Neuronal stem cell (in vitro differentiated cells): ENCODE measurements around the gene TIAM2.

ENCODE experiments used
- DNase-seq: peaks from one replicate; pipeline ENCODE4 v3.0.0-alpha.2; 2013; ENCODE audit warnings: low spot score
- H2AFZ ChIP-seq: one replicate; pipeline ENCODE4 v1.6.1; 2013; ENCODE audit warnings: mild to moderate bottlenecking, low read length, inconsistent platforms
- H2AK5ac ChIP-seq: 2 replicates; pipeline ENCODE4 v1.6.1; 2013; ENCODE audit warnings: low read depth, mild to moderate bottlenecking, inconsistent platforms, low read length, moderate library complexity, mixed read lengths
- H2BK120ac ChIP-seq: 2 replicates; pipeline ENCODE4 v1.6.1; 2013; ENCODE audit warnings: low read depth, mild to moderate bottlenecking, inconsistent platforms, low read length, moderate library complexity, mixed read lengths
- H2BK12ac ChIP-seq: one replicate; pipeline ENCODE4 v1.6.1; 2013; ENCODE audit warnings: low read length, inconsistent platforms
- H2BK15ac ChIP-seq: 2 replicates; pipeline ENCODE4 v1.6.1; 2013; ENCODE audit warnings: mild to moderate bottlenecking, low read length, inconsistent platforms, mixed read lengths
- H2BK5ac ChIP-seq: one replicate; pipeline ENCODE4 v1.6.1; 2013; ENCODE audit warnings: inconsistent platforms, mild to moderate bottlenecking, low read length, moderate library complexity
- H3K14ac ChIP-seq: one replicate; pipeline ENCODE4 v1.6.1; 2013; ENCODE audit warnings: low read length, inconsistent platforms
- H3K18ac ChIP-seq: 2 replicates; pipeline ENCODE4 v1.6.1; 2013; ENCODE audit warnings: low read length, inconsistent platforms
- H3K23ac ChIP-seq: 2 replicates; pipeline ENCODE4 v1.6.1; 2013; ENCODE audit warnings: low read depth, mild to moderate bottlenecking, mixed read lengths, low read length, inconsistent platforms; ENCODE audit not compliant: poor library complexity
- H3K27ac ChIP-seq: replicated peaks from 3 replicates; pipeline ENCODE4 v1.5.1; 2013; ENCODE audit warnings: low read length, inconsistent platforms
- H3K27me3 ChIP-seq, 3 experiments: 2 replicates each; pipeline ENCODE4 v1.6.1; 2013; ENCODE audit warnings: low read length in 3 of 3, mild to moderate bottlenecking in 2 of 3, inconsistent platforms in 1 of 3, low read depth in 1 of 3, mixed read lengths in 1 of 3, moderate library complexity in 1 of 3; ENCODE audit not compliant: control insufficient read depth in 3 of 3, insufficient read depth in 3 of 3
- H3K36me3 ChIP-seq, 2 donors: replicated peaks in 1 of 2; 2 replicates each; pipeline ENCODE4 v1.6.1; 2013; ENCODE audit warnings: low read length in 2 of 2; ENCODE audit not compliant: control insufficient read depth in 2 of 2, insufficient read depth in 2 of 2
- H3K4ac ChIP-seq: 2 replicates; pipeline ENCODE4 v1.6.1; 2013; ENCODE audit warnings: inconsistent platforms, mild to moderate bottlenecking, low read length, moderate library complexity
- H3K4me1 ChIP-seq, 2 donors: 1 replicate in 1 of 2; 2 replicates in 1 of 2; pipeline ENCODE4 v1.6.1; 2013; ENCODE audit warnings: low read length in 2 of 2, low read depth in 1 of 2; ENCODE audit not compliant: control insufficient read depth in 2 of 2, insufficient read depth in 1 of 2
- H3K4me2 ChIP-seq: one replicate; pipeline ENCODE4 v1.6.1; 2013; ENCODE audit warnings: mild to moderate bottlenecking, low read length, inconsistent platforms; ENCODE audit not compliant: insufficient read depth, poor library complexity, severe bottlenecking
- H3K4me3 ChIP-seq, 2 donors: 2 replicates each; pipeline ENCODE4 v1.5.1; 2013; ENCODE audit warnings: low read length in 2 of 2, mild to moderate bottlenecking in 2 of 2, inconsistent platforms in 1 of 2, moderate library complexity in 1 of 2
- H3K79me1 ChIP-seq: one replicate; pipeline ENCODE4 v1.6.1; 2013; ENCODE audit warnings: low read depth, mild to moderate bottlenecking, inconsistent platforms, low read length, moderate library complexity
- H3K9ac ChIP-seq: one replicate; pipeline ENCODE4 v1.6.1; 2013; ENCODE audit warnings: mild to moderate bottlenecking, low read depth, low read length, inconsistent platforms; ENCODE audit not compliant: poor library complexity
- H3K9me3 ChIP-seq, 2 donors: replicated peaks in 1 of 2; 2 replicates each; pipeline versions ENCODE3 to v1.6.1; 2013; ENCODE audit warnings: low read length in 2 of 2, mild to moderate bottlenecking in 2 of 2, inconsistent platforms in 1 of 2, low read depth in 1 of 2, mixed read lengths in 1 of 2, moderate library complexity in 1 of 2; ENCODE audit not compliant: control insufficient read depth in 2 of 2, insufficient read depth in 1 of 2
- H4K8ac ChIP-seq: one replicate; pipeline ENCODE4 v1.6.1; 2013; ENCODE audit warnings: low read depth, mild to moderate bottlenecking, inconsistent platforms, low read length, moderate library complexity
- H4K91ac ChIP-seq: one replicate; pipeline ENCODE4 v1.6.1; 2013; ENCODE audit warnings: low read length, low read depth, mild to moderate bottlenecking, inconsistent platforms; ENCODE audit not compliant: poor library complexity
- WGBS, 2 donors: extraction: QIAGEN DNeasy Blood & Tissue Kit; methylation state at CpG; one replicate each; pipeline ENCODE4 v1.1.7; 2013; ENCODE audit warnings: missing lambda C conversion rate in 2 of 2, mixed read lengths in 1 of 2; ENCODE audit not compliant: insufficient read length in 2 of 2, insufficient replicate concordance in 1 of 2; ENCODE audit errors: extremely low coverage in 2 of 2; 5-methylcytosine and 5-hydroxymethylcytosine counted together

The TIAM2 gene

GRCh38 chr6:155207223-155207622 is 212.1 kb downstream of the TIAM2 start:
- Histone ChIP-seq H2BK120ac (no peak overlapping the region), H3K36me3 (peaks cover 0 to 48% of the 10 kb centered on the region in 2 donors), H3K27ac (no peak overlapping the region), H3K9me3 (peaks cover 0 to 6% of the 10 kb centered on the region in 2 donors), H3K4me2 (no peak overlapping the region), H4K91ac (no peak overlapping the region), H2BK5ac (no peak overlapping the region), H2AFZ (no peak overlapping the region), H2BK15ac (no peak overlapping the region), H3K4me1 (no peaks in the 10 kb centered on the region), H3K9ac (no peak overlapping the region), H3K4me3 (no peak overlapping the region), H2BK12ac (no peak overlapping the region), H3K27me3 (no peaks in the 10 kb centered on the region), H3K4ac (no peak overlapping the region), H2AK5ac (no peak overlapping the region), H3K14ac (no peak overlapping the region), H3K23ac (no peak overlapping the region), H3K79me1 (no peaks in the 10 kb centered on the region), H4K8ac (no peak overlapping the region), H3K18ac (no peak overlapping the region)
- DNase-seq: no peak
- no CpG with 5 or more reads among the region's 5 CpGs for WGBS, 2 donors

- peaks cover 0 to 42% of the 10 kb centered on the region in 2 donors for H3K36me3 ChIP-seq
- no peak overlapping the region for H3K4me2 ChIP-seq
- no CpG with 5 or more reads among the region's 3 CpGs for WGBS, 2 donors
- H2BK5ac ChIP-seq: no peak overlapping the region
- no peak overlapping the region for H2BK15ac ChIP-seq
- H3K4me3 ChIP-seq: no peak overlapping the region
- H2AK5ac ChIP-seq: no peak overlapping the region
- no peak overlapping the region for H2AFZ ChIP-seq
- no peak overlapping the region for H4K8ac ChIP-seq
- no peak overlapping the region for H2BK12ac ChIP-seq
- DNase-seq: no peak
- H3K9me3 ChIP-seq: peaks cover 0 to 6% of the 10 kb centered on the region in 2 donors
- H3K79me1 ChIP-seq: no peaks in the 10 kb centered on the region
- no peak overlapping the region for H3K14ac ChIP-seq
- no peak overlapping the region for H3K18ac ChIP-seq
- H4K91ac ChIP-seq: no peak overlapping the region
- no peaks in the 10 kb centered on the region for H3K27me3 ChIP-seq
- no peak overlapping the region for H3K27ac ChIP-seq
- H3K4me1 ChIP-seq: peaks cover 4 to 7% of the 10 kb centered on the region in 2 donors
- no peak overlapping the region for H3K23ac ChIP-seq
- H3K9ac ChIP-seq: no peak overlapping the region
- no peak overlapping the region for H2BK120ac ChIP-seq
- no peak overlapping the region for H3K4ac ChIP-seq
These were observed 217.0 kb downstream of the TIAM2 start for GRCh38 chr6:155212106-155212505.

- Histone ChIP-seq H3K9ac (no peak overlapping the region), H3K9me3 (peaks cover 0 to 6% of the 10 kb centered on the region in 2 donors), H2AK5ac (no peak overlapping the region), H3K14ac (no peak overlapping the region), H3K79me1 (no peaks in the 10 kb centered on the region), H2AFZ (no peak overlapping the region), H3K27me3 (no peaks in the 10 kb centered on the region), H3K23ac (peak overlapping the region; percentile 46), H3K4me3 (no peak overlapping the region), H4K8ac (no peak overlapping the region), H3K4ac (no peak overlapping the region), H2BK120ac (peak overlapping the region; percentile 49), H3K18ac (peak overlapping the region; percentile 48), H2BK12ac (no peak overlapping the region), H3K36me3 (peaks cover 0 to 42% of the 10 kb centered on the region in 2 donors), H4K91ac (no peak overlapping the region), H2BK15ac (no peak overlapping the region), H2BK5ac (no peak overlapping the region), H3K4me1 (peaks cover 4 to 7% of the 10 kb centered on the region in 2 donors), H3K4me2 (no peak overlapping the region), H3K27ac (no peak overlapping the region)
- WGBS, 2 donors: no CpG with 5 or more reads among the region's 16 CpGs
- DNase-seq: no peak
These were observed 217.7 kb downstream of the TIAM2 start for GRCh38 chr6:155212616-155213380.

GRCh38 chr6:155213611-155214372 is 218.7 kb downstream of the TIAM2 start:
- H2AFZ ChIP-seq: no peak overlapping the region
- H4K91ac ChIP-seq: no peak overlapping the region
- no peaks in the 10 kb centered on the region for H3K79me1 ChIP-seq
- H3K14ac ChIP-seq: no peak overlapping the region
- H3K4ac ChIP-seq: no peak overlapping the region
- no peak overlapping the region for H2BK120ac ChIP-seq
- H2BK12ac ChIP-seq: no peak overlapping the region
- H3K36me3 ChIP-seq: peaks cover 0 to 46% of the 10 kb centered on the region in 2 donors
- H2AK5ac ChIP-seq: no peak overlapping the region
- H3K9ac ChIP-seq: peak overlapping the region; percentile 68
- no CpG with 5 or more reads among the region's 23 CpGs for whole genome bisulfite sequencing, 2 donors
- H3K27me3 ChIP-seq: no peaks in the 10 kb centered on the region
- H3K4me1 ChIP-seq: peaks cover 4 to 7% of the 10 kb centered on the region in 2 donors
- no peak overlapping the region for H3K4me3 ChIP-seq
- peak overlapping the region; percentile 35 for H3K23ac ChIP-seq
- peak overlapping the region; percentile 79 for H3K18ac ChIP-seq
- H2BK15ac ChIP-seq: no peak overlapping the region
- peak overlapping the region; percentile 2 for H2BK5ac ChIP-seq
- no peak overlapping the region for H4K8ac ChIP-seq
- no peak overlapping the region for H3K4me2 ChIP-seq
- H3K9me3 ChIP-seq: peaks cover 0 to 6% of the 10 kb centered on the region in 2 donors
- H3K27ac ChIP-seq: no peak overlapping the region
- no peak for DNase-seq
